ENCODE measurements around the gene C1orf35. TPM values are rescaled to one million over a fixed set of nuclear protein-coding genes. Genes with fewer than 3 reads are reported as not detected.
"Not testable (repeated sequence)": the region's sequence is repeated elsewhere in the genome, so short reads cannot be mapped to it uniquely, and the experiment has no call there.

Gene C1orf35
- total RNA-seq, 1 donor from 2014 or later = 16.5 TPM

DNA sequence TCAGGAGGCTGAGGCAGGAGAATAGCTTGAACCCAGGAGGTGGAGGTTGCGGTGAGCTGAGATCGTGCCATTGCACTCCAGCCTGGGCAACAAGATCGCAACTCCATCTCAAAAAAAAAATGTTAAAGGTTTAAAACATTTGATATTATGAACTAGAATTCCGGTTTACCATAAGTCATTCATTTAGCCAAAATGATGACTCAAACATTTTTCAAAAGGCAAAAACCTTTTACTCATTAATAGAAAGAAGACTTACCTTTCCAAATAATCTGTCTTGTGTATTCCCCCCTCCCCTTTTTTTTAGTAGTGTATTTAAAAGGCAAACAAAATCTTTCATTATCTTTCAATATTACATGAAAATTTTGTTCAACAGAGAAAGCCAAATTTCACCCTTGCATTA, 14.2 kb upstream of the C1orf35 start:
- TF ChIP-seq, protein P1, sequence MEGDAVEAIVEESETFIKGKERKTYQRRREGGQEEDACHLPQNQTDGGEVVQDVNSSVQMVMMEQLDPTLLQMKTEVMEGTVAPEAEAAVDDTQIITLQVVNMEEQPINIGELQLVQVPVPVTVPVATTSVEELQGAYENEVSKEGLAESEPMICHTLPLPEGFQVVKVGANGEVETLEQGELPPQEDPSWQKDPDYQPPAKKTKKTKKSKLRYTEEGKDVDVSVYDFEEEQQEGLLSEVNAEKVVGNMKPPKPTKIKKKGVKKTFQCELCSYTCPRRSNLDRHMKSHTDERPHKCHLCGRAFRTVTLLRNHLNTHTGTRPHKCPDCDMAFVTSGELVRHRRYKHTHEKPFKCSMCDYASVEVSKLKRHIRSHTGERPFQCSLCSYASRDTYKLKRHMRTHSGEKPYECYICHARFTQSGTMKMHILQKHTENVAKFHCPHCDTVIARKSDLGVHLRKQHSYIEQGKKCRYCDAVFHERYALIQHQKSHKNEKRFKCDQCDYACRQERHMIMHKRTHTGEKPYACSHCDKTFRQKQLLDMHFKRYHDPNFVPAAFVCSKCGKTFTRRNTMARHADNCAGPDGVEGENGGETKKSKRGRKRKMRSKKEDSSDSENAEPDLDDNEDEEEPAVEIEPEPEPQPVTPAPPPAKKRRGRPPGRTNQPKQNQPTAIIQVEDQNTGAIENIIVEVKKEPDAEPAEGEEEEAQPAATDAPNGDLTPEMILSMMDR (IDR thresholded peaks at IDR 0.05; ENCODE audit: insufficient read depth, low read length, poor library complexity, severe bottlenecking) = no peak
- no peak overlapping the region for H3K4me3 ChIP-seq (ENCODE audit: low read depth, low read length)
- no peaks in the 10 kb centered on the region for H3K27me3 ChIP-seq (ENCODE audit: control insufficient read depth, insufficient read depth, low read length)
- H3K36me3 ChIP-seq (ENCODE audit: control insufficient read depth, insufficient read depth, low read length) = no peaks in the 10 kb centered on the region
- DNase-seq (ENCODE audit: low read depth) = no peak

DNA sequence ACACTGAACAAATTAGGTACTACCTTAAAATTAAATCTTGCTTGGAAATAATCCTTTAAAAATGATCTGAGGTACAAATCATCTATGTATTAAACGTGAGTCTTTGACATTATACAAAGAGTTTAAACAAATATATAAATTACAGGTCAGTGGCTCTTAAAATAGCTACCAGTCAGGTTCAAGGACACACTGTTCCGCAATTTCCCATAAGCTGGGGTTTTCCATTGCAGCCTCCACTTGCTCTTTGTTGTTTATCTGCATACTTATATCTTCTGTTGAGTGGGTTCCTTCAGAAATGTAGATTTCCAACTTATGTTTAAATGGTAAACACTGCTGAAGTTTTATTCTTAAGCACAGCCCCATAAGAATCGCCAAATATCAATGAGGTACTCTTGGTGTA, 11.7 kb upstream of the C1orf35 start:
- H3K27me3 ChIP-seq (ENCODE audit: control insufficient read depth, insufficient read depth, low read length) = no peaks in the 10 kb centered on the region
- TF ChIP-seq, protein P1 (IDR thresholded peaks at IDR 0.05; ENCODE audit: insufficient read depth, low read length, poor library complexity, severe bottlenecking) = no peak
- H3K4me3 ChIP-seq (ENCODE audit: low read depth, low read length) = no peak overlapping the region
- H3K36me3 ChIP-seq (ENCODE audit: control insufficient read depth, insufficient read depth, low read length) = no peaks in the 10 kb centered on the region
- no peak for DNase-seq (ENCODE audit: low read depth)

GRCh38 chr1:228112617-228113016, 9.5 kb upstream of the C1orf35 start:
- Histone ChIP-seq H3K27me3 (ENCODE audit: control insufficient read depth, insufficient read depth, low read length) (no peaks in the 10 kb centered on the region), H3K36me3 (ENCODE audit: control insufficient read depth, insufficient read depth, low read length) (no peaks in the 10 kb centered on the region), H3K4me3 (ENCODE audit: low read depth, low read length) (no peak overlapping the region)
- TF ChIP-seq, protein P1 (IDR thresholded peaks at IDR 0.05; ENCODE audit: insufficient read depth, low read length, poor library complexity, severe bottlenecking) = no peak
- DNase-seq (ENCODE audit: low read depth) = no peak

DNA sequence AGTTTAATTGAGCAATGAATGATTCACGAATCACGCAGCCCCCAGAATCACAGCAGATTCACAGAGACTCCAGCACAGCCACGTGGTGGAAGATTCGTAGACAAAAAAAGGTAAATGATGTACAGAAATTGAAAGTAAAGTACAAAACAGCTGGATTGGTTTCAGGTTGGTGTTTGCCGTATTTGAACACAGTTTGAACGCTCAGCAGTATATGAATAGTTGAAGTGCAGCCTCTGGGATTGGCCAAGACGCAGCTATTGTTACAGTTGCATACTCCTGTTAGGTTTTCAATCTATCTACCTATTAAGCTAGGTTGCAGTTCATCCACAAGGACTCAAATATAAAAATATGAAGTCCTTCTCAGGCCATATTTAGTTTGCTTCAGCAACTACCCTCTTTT, 9.0 kb upstream of the C1orf35 start:
- no peaks in the 10 kb centered on the region for H3K27me3 ChIP-seq (ENCODE audit: control insufficient read depth, insufficient read depth, low read length)
- H3K36me3 ChIP-seq (ENCODE audit: control insufficient read depth, insufficient read depth, low read length) = no peaks in the 10 kb centered on the region
- H3K4me3 ChIP-seq (ENCODE audit: low read depth, low read length) = no peak overlapping the region
- DNase-seq (ENCODE audit: low read depth) = no peak
- TF ChIP-seq, protein P1 (IDR thresholded peaks at IDR 0.05; ENCODE audit: insufficient read depth, low read length, poor library complexity, severe bottlenecking) = no peak

GRCh38 chr1:228111315-228111714, 8.2 kb upstream of the C1orf35 start:
- H3K27me3 ChIP-seq (ENCODE audit: control insufficient read depth, insufficient read depth, low read length); H3K36me3 ChIP-seq (ENCODE audit: control insufficient read depth, insufficient read depth, low read length); H3K4me3 ChIP-seq (ENCODE audit: low read depth, low read length); DNase-seq (ENCODE audit: low read depth): not testable (repeated sequence)

GRCh38 chr1:228110556-228110955, 7.4 kb upstream of the C1orf35 start:
- H3K27me3 ChIP-seq (ENCODE audit: control insufficient read depth, insufficient read depth, low read length) = no peaks in the 10 kb centered on the region
- no peak for DNase-seq (ENCODE audit: low read depth)
- TF ChIP-seq, protein P1 (IDR thresholded peaks at IDR 0.05; ENCODE audit: insufficient read depth, low read length, poor library complexity, severe bottlenecking) = no peak
- H3K36me3 ChIP-seq (ENCODE audit: control insufficient read depth, insufficient read depth, low read length) = no peaks in the 10 kb centered on the region
- no peak overlapping the region for H3K4me3 ChIP-seq (ENCODE audit: low read depth, low read length)
